HG03571 (cell line): ENCODE measurements around the gene FAM13A.
A peak's percentile ranks its signal among the peaks of the same experiment; 100 is the strongest.

Experiments
- ATAC-seq: cut with Tn5 transposase; IDR thresholded peaks from one replicate; pipeline ENCODE4 v1.9.1; 2021; ENCODE audit not compliant: unreplicated experiment

FAM13A gene

DNA sequence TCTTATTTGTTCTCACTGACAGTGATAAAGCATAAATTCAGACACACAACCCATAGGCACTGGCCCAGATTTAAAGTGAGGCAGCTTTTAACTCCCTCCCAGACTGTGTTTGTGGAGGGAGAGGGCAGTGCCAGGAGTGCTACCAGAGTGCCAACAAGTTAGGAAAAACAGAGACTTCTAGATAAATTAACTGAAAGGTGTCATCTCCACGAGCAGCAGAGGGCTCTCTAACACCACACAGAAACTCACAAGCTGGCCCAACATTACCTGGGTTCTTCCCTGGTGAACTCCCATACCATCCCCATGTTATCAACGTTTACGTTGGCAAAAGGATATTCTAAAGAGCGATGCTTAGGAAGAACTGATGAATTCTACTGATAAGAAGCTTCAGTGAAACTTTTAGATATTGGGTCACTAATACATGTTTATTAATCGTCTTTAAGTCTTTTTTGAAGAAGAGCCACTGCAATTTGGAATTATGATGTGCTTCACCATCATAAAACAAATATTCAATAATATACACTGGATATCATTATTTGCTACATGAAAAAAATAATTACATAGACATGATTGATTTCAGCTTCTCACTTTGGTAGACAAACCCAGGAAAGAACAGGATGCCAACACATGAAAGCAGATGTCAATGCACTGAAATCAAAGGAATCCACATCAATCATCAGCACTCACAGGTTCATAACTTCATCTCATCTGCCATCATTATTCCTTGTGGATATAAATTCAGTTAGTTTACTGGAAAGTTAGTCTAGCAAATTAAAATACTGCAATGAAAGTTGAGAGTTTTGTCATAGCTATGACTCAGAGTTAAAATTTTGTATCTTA lies 238.1 kb downstream of the FAM13A start:
- ATAC-seq = no peak

DNA sequence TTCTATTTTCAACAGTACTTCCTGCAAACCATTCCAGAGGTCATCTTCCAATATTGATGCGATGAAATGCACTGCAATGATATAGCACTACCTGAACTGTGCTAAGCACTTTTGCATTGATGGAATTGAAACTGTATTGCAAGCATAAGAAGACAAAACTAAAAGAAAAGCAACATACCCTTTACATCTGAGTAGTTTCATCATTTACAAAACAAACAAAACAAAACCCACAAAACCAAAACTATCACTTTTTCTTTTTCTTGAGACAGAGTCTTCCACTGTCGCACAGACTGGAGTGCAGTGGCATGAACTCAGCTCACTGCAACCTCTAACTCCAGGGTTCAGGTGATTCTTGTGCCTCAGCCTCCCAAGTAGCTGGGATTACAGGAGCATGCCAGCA lies 239.2 kb downstream of the FAM13A start:
- ATAC-seq = no peak

DNA sequence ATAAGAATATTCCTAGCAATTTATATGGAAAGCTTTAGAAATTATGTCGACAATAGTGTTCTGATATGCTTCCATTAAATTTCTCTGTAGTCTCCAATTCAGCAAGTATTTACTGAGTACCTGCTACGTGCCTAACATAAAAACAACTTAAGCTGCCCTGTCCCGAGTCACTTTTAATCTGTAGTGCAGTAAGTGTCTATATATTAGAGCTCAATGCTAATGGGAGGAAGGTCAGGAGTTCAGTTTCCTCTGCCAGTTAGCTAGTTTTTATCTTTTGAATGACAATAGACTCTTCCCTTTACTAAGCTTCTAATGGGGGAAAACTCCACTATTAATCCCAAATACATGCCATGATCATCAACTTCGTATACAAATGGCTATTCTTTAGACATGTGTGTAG lies 240.6 kb downstream of the FAM13A start:
- ATAC-seq = no peak

DNA sequence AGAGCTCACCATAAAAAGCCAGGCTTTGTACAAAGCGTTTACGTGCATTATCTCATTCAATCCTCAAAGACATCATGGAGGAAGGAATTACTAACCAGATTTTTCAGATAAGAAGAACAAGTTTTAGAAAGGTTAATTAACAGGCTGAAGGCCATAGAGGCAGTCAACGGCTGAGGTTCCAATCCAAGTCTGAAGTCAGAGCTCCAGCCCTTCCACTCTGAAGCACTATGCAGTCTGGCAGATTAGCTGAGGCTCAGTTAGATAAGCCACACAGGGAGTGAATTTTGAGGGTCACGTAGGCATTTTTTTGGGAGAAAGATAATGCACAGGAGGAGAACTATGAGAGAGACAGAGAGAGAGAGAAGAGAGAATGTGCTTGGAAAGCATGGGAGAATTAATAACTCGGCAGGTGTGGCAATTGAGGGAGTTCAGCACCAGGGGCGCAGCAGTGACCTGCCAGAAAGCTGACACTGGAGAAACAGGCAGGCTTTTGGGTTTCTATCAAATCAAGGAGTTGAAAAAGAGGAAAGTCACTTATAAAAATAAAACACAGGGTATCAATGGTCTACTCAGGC lies 242.9 kb downstream of the FAM13A start:
- ATAC-seq = no peak

DNA sequence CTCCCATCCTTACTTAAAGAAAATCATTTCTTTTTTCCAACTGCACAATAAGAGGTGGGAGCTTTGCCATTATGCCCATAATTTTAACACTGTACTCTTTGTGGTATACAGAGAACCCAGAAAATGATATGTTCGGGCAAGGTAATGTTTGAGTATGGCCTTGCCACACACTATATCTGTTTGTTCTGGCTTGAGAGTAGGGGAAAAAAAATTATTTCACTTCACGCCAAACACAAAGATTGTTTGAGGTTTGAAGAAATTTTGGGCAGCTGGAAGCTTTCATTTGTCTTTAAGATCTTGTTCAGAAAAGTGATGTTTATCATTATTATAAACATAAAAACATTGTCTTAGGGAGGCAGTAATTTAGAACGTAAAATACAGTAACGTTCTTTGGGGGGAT lies 244.0 kb downstream of the FAM13A start:
- ATAC-seq = no peak

DNA sequence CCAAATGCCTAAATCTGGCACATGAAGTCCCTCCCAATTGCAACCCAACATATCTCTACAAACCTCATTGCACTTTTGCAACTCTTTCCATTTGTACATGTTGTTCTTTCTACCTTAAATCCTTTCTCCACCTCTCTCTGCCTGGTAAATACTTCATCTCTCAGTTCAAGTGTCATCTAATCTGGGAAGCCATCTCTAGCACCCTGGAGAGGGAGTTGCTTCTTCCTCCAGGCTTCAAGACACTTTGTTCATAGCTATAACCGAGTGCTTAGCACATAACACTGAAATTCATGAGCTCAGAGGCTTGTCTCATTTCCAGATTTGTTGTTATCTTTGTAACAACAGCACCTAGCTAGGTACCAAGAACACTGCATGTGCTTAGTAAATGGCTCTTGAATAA lies 244.6 kb downstream of the FAM13A start:
- no peak for ATAC-seq

GRCh38 chr4:88811904-88812303 lies 245.1 kb downstream of the FAM13A start:
- ATAC-seq = no peak

DNA sequence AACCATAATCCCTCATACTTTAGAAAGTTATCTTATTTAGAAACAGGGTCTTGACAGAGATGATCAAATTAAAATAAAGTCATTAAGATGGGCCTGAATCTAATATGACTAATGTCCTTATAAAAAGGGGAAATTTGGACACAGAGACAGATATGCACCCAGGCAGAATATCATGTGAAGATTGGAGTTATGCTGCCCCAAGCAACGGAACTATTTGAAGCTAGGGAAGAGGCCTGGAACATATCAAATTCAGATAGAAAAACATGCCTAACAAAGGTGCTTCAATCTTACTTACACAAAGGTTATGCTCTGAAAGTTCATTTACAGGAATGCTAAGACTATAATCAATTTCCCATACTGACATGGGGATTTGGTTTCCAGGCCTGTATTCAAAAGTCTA lies 246.7 kb downstream of the FAM13A start:
- no peak for ATAC-seq

- ATAC-seq = no peak
Measured at GRCh38 chr4:88809576-88810219, 247.3 kb downstream of the FAM13A start.

- no peak for ATAC-seq
Measured at GRCh38 chr4:88809101-88809500, 247.9 kb downstream of the FAM13A start.

GRCh38 chr4:88807499-88807898 lies 249.5 kb downstream of the FAM13A start:
- no peak for ATAC-seq

DNA sequence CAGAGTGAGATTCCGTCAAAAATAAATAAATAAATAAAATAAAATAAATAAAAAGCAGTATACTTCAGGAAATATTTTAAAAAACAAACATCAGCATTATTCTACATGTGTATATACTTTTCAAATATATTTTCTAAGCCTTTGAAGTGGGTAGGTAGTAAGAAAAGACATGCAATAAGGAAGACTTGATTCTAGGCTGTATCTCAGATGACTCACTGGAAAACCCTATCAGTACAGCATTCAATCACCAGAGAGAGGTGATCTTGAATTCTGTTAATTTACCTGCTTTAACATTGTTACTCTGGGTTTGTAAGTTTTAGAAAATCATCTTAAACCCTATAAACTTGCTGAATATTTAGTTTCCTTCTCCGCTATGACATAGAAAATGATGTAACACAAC lies 252.8 kb downstream of the FAM13A start:
- ATAC-seq = no peak

DNA sequence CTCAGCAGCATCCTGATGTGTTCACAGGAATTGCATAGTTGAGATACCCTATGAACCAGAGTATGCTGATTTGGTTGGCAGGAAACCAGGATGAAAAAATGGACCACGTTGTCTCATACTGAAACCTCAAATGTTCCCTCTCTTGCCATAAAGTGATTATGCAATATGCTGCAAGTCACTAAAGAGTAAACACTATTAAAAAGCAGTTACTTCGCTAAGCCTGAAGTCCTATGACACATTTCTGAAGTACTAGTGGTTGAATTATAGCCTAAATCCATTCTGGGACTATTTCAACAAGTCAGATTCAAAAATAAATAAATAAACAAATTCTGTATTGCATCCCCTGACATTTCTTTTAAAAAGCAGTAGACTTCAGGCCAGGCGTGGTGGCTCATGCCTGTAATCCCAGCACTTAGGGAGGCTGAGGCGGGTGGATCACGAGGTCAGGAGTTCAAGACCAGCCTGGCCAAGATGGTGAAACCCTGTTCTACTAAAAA lies 253.3 kb downstream of the FAM13A start:
- peak; percentile 72 for ATAC-seq

DNA sequence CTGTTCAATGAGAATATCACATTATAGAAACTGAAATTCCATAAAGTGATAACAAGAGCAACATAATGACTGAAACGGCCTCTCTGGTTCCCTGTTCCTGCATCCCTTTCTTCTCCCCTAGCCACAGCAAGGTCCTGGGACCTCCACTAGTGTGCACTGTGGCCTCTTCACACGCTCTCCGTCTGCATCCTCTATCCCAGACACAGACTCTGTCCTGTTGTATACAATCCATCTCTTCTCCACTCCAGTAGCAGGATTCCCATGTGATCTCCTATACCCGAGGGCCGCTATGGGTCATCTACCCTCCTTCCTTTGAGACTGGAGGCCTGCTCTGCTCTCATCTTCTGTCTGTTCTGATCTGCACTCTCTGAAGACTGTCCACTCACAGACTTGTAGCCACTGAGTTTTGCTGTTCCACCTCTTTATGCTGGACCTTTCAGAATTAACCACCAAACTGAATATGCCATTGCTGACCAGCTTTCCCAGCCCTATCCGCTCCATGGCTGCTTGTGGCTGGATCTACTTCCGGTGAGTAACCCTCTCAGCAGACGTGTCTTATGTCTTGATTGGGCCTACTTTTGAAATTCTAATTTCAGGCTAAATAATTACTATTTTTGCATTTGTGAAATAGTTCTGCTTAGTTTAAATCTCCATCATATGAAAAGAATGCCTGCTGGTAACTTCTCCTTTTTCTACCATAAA lies 254.2 kb downstream of the FAM13A start:
- ATAC-seq = no peak

- ATAC-seq = no peak
Measured at GRCh38 chr4:88802138-88802537, 254.8 kb downstream of the FAM13A start.

DNA sequence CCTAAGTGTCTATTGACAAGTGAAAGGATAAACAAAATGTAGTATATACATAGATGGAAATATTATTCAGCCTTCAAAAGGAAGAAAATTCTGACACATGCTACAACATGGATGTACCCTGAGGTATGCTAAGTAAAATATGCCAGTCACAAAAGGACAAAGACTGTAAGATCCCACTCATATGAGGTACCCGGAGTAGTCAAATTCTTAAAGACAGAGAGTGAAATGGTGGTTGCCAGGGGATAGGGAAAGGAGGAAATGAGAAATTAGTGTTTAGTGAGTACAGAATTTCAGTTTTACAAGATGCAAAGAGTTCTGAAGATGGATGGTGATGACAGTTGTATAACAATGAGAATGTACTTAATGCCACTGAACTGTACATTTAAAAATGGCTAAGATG lies 257.1 kb downstream of the FAM13A start:
- no peak for ATAC-seq

GRCh38 chr4:88797725-88798124 lies 259.3 kb downstream of the FAM13A start:
- no peak for ATAC-seq

DNA sequence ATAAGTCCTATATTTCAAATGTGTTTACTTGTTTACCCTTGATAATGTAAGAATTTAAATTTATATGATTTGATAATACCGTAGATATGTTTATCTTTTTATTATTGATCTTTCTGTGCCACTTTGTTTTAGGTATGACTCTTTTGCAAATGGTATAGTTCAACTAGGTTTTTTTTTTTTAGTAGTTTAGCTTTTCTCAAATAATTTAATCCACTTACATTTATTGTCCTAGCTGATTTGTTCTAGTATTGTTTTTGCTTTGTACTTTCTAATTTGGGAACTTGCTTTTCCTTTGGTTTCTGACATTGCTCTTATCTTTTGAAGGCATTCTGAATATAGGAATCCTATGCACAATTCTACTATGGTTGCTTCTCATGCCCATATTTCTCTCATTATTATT lies 260.4 kb downstream of the FAM13A start:
- ATAC-seq = no peak

DNA sequence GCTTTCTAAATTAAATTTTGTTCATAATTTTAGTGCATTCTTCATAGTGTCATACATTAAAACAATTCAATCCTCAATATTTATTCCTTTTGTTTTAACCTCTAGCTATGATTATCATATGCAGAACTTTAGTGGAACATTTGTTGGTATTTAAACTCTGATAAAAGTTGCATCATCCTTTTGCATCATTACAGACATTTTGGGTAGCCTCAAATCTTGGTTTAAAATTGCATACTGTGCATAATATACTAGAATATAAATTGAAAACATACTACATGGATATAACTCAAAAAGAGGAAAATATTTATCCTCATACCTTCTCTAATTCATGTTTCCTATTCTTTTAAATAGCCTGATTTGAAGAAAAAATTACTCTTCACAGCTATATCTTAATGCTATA lies 262.0 kb downstream of the FAM13A start:
- no peak for ATAC-seq

- no peak for ATAC-seq
Measured at GRCh38 chr4:88794087-88794690, 262.8 kb downstream of the FAM13A start.

DNA sequence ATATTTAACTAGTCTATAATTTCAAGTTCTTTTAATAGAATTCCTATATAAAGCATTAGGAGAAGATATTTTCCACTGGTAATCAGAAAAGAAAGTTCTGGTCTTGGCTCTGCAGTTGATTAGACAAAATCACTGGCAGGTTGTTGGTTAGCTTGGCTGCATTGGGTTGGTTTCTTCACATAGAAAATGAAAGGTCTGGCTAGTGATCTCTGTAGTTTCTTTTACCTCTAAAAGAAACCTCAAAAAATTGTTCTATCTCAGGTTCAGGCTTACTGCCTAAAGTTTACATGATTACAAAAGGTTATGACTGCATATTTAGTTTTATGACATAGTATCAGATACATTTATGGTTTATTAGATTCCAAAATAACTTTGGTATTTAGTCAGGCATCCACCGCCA lies 263.5 kb downstream of the FAM13A start:
- ATAC-seq = peak; percentile 47
